ENCODE results near the gene DCDC1.

GRCh38 chr11:31243706-31244105 is 125.8 kb downstream of the DCDC1 start:
- TF ChIP-seq POLR2A (IDR thresholded peaks at IDR 0.05) (no peak), CTCF (IDR thresholded peaks at IDR 0.05) (no peak)

Measured in adrenal gland (tissue), 5 donors.